Measurements from ENCODE around the gene UBAP1L.

GRCh38 chr15:65101891-65102708, 12.9 kb downstream of the UBAP1L start:
- no peak for TF ChIP-seq EZH2phosphoT487 (IDR thresholded peaks at IDR 0.05; ENCODE audit: low read depth)
- TF ChIP-seq, protein P1, sequence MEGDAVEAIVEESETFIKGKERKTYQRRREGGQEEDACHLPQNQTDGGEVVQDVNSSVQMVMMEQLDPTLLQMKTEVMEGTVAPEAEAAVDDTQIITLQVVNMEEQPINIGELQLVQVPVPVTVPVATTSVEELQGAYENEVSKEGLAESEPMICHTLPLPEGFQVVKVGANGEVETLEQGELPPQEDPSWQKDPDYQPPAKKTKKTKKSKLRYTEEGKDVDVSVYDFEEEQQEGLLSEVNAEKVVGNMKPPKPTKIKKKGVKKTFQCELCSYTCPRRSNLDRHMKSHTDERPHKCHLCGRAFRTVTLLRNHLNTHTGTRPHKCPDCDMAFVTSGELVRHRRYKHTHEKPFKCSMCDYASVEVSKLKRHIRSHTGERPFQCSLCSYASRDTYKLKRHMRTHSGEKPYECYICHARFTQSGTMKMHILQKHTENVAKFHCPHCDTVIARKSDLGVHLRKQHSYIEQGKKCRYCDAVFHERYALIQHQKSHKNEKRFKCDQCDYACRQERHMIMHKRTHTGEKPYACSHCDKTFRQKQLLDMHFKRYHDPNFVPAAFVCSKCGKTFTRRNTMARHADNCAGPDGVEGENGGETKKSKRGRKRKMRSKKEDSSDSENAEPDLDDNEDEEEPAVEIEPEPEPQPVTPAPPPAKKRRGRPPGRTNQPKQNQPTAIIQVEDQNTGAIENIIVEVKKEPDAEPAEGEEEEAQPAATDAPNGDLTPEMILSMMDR (IDR thresholded peaks at IDR 0.05; ENCODE audit: low read depth, low read length) = no peak
